IPS-20b (cell line): ENCODE data around the gene BMPR1B.

Experiments used
- H3K27ac ChIP-seq: one replicate; pipeline ENCODE4 v1.5.1; 2013; ENCODE audit warnings: low read length
- H3K27me3 ChIP-seq: 2 replicates; pipeline ENCODE4 v1.6.1; 2013; ENCODE audit warnings: mild to moderate bottlenecking, low read length, inconsistent platforms; ENCODE audit not compliant: insufficient read depth
- H3K36me3 ChIP-seq: 2 replicates; pipeline ENCODE4 v1.6.1; 2013; ENCODE audit warnings: low read depth, mild to moderate bottlenecking, inconsistent platforms, low read length, moderate library complexity; ENCODE audit not compliant: insufficient read depth
- H3K4me1 ChIP-seq: 2 replicates; pipeline ENCODE4 v1.6.1; 2013; ENCODE audit warnings: mild to moderate bottlenecking, control low read depth, inconsistent platforms, low read length, moderate library complexity; ENCODE audit not compliant: insufficient read depth
- H3K4me3 ChIP-seq: 2 replicates; pipeline ENCODE4 v1.5.1; 2013; ENCODE audit warnings: mild to moderate bottlenecking, low read length, inconsistent platforms
- H3K9ac ChIP-seq: 2 replicates; pipeline ENCODE4 v1.6.1; 2013; ENCODE audit warnings: low read depth, mild to moderate bottlenecking, inconsistent platforms, low read length, moderate library complexity
- H3K9me3 ChIP-seq: 2 replicates; pipeline ENCODE4 v1.6.1; 2013; ENCODE audit warnings: mild to moderate bottlenecking, low read depth, low read length, inconsistent platforms; ENCODE audit not compliant: insufficient read depth

The BMPR1B gene

DNA sequence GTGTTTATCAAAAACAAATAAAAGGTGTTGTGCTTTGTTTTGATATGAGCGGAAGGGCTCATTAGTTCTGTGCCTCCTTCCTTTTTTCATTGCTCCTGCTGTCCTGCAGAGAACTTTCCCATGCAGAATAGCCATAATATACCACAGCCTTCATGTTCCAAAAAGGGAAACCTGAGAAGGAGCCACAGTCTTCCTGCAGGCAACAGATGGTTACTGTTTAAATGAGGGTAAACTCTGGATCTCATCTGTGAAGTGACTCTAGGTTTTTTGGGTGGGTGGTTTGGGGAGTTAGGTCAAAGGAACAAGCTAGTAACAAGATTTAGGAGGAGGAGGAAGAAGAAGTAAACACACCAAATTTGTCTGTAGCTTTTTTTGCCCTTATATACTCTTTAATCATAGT, 131.8 kb downstream of the BMPR1B start:
- no peak overlapping the region for H3K4me3 ChIP-seq
- peaks cover 2% of the 10 kb centered on the region; the same call in 1 of the 2 replicates for H3K9me3 ChIP-seq
- H3K4me1 ChIP-seq = peaks cover 18% of the 10 kb centered on the region; the same call in 1 of the 2 replicates
- no peak overlapping the region for H3K9ac ChIP-seq
- H3K27ac ChIP-seq = no peak overlapping the region
- no peaks in the 10 kb centered on the region for H3K27me3 ChIP-seq
- no peaks in the 10 kb centered on the region for H3K36me3 ChIP-seq

DNA sequence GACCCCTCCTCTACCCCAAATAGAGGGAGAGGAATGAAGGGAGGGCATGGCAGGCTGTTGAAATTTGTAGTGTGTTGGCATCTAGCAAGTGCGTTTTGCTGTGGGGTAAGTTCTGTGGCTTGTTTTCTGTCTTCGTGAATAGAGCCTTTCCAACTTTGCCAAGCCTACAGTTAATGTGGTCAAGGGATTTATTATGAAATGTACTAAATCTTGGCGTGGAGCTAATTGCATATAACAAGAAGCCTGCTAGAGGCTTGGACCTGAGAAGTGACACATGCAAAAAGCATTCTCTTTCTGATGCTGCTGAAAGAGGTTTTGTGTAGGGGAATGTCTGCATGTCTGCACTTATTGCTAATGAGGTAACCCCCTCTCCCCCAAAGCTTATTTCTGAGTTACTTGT, 132.2 kb downstream of the BMPR1B start:
- no peaks in the 10 kb centered on the region for H3K36me3 ChIP-seq
- H3K4me1 ChIP-seq = peaks cover 20% of the 10 kb centered on the region; the same call in 1 of the 2 replicates
- H3K4me3 ChIP-seq = no peak overlapping the region
- H3K9ac ChIP-seq = no peak overlapping the region
- no peak overlapping the region for H3K27ac ChIP-seq
- no peaks in the 10 kb centered on the region for H3K27me3 ChIP-seq
- peaks cover 2% of the 10 kb centered on the region; the same call in 1 of the 2 replicates for H3K9me3 ChIP-seq

DNA sequence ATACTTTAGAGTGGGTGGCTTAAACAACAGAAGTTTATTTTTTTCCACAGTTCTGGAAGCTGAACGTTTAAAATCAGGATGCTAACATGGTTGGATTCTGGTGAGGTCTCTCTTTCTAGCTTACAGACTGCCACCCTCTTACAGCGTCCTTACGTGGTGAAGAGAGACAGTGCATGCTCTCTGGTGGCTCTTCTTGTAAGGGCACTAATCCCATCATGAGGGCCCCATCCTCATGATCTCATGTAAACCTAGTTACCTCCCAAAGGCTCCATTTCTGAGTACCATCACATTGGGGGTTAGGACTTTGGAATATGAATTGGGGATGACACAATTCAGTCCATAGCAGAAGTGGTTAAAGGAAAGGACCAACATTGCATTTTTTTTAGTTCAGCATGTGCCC, 132.8 kb downstream of the BMPR1B start:
- H3K4me1 ChIP-seq = peaks cover 20% of the 10 kb centered on the region; the same call in 1 of the 2 replicates
- H3K9ac ChIP-seq = no peak overlapping the region
- no peak overlapping the region for H3K27ac ChIP-seq
- H3K9me3 ChIP-seq = peaks cover 2% of the 10 kb centered on the region; the same call in 1 of the 2 replicates
- H3K27me3 ChIP-seq = no peaks in the 10 kb centered on the region
- no peak overlapping the region for H3K4me3 ChIP-seq
- no peaks in the 10 kb centered on the region for H3K36me3 ChIP-seq

DNA sequence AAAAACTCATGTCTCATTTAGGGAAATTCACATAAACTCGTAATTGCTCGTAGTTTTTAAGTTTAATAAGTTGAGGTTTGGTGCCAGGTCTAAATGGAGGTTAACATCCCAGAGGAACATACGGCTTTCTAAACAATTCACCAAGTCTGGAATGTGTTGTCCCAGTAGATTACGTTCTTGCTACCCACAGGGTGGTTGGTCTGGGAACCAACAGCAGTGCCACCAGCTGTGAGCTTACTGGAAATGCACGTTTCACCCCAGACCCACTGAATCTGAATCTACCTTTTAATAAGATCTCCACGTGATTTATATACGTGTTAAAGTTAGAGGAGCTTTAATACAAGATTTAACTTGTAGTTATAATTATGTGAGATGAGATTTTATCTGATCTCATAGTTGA, 134.3 kb downstream of the BMPR1B start:
- Histone ChIP-seq H3K36me3 (no peaks in the 10 kb centered on the region), H3K9ac (no peak overlapping the region), H3K4me3 (no peak overlapping the region), H3K4me1 (peaks cover 22% of the 10 kb centered on the region; the same call in 1 of the 2 replicates), H3K27me3 (no peaks in the 10 kb centered on the region), H3K9me3 (peaks cover 2% of the 10 kb centered on the region; the same call in 1 of the 2 replicates), H3K27ac (no peak overlapping the region)

DNA sequence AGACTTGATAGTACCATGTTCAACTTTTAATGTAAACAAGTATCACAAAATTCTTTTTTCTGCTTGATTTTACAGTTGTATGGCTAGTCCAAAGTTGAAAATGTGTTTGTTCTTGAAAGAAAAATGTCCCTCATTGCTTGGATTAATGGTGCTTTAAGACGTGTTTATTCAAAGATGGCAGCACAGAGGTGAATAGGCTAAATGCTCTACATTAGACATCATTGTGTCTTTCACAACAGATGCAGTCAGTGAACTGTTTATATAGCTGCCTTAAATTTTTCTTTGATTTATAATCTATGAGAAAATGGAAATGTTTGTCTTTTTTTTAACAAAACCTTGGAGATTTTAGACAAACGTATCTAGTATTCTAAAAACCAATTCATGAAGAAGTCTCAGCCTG, 137.3 kb downstream of the BMPR1B start:
- no peak overlapping the region for H3K27ac ChIP-seq
- no peaks in the 10 kb centered on the region for H3K27me3 ChIP-seq
- H3K9ac ChIP-seq = no peak overlapping the region
- H3K9me3 ChIP-seq = peaks cover 2% of the 10 kb centered on the region; the same call in 1 of the 2 replicates
- peaks cover 18% of the 10 kb centered on the region; the same call in 1 of the 2 replicates for H3K4me1 ChIP-seq
- H3K4me3 ChIP-seq = no peak overlapping the region
- no peaks in the 10 kb centered on the region for H3K36me3 ChIP-seq

DNA sequence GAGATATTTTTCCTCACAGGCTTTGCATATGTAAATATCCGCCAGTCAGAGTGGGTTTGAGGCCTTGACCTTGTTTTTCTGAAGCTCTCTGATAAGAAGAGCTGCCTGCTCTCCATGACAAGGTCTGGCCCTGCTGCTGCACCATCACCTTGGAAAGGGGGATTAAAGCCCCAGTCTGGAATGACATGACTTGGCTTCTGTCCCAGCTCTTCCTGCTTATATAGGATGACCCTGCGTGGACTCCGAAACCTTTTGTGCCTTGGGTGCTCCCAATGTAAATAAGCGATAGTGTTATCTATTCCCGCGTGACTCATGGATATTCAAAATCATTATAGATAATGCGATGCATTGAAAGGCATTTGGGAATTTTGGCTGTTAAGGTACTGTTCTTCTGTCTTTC, 139.3 kb downstream of the BMPR1B start:
- Histone ChIP-seq H3K36me3 (no peaks in the 10 kb centered on the region), H3K4me3 (no peak overlapping the region; the same call in 1 of the 2 replicates), H3K27me3 (no peaks in the 10 kb centered on the region), H3K9me3 (no peaks in the 10 kb centered on the region), H3K9ac (no peak overlapping the region), H3K4me1 (peaks cover 18% of the 10 kb centered on the region; the same call in 1 of the 2 replicates), H3K27ac (no peak overlapping the region)

DNA sequence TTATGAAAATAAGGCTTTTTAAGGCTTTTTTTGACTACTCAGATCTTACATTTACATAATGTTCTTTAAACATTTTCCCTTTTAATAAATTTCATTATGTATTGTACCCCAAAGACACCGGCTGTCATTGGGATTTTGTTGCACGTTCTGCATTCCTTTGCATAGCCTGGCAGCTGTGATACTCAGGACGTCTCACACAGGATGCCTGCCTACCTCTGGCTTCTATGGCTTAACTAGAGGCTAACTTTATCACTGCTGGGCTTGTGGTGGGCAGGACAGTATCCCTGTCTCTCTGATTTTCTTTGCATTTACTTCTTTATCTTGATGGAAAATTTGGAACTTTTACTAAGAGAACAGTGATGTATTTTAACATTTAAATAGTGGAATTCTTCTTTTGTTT, 147.8 kb downstream of the BMPR1B start:
- no peak overlapping the region for H3K27ac ChIP-seq
- H3K9me3 ChIP-seq = no peaks in the 10 kb centered on the region
- H3K9ac ChIP-seq = no peak overlapping the region
- no peaks in the 10 kb centered on the region for H3K27me3 ChIP-seq
- H3K4me3 ChIP-seq = no peak overlapping the region
- no peaks in the 10 kb centered on the region for H3K36me3 ChIP-seq
- 0 out of 2 replicates have a peak, but pooled peaks cover 3% of the 10 kb centered on the region for H3K4me1 ChIP-seq

DNA sequence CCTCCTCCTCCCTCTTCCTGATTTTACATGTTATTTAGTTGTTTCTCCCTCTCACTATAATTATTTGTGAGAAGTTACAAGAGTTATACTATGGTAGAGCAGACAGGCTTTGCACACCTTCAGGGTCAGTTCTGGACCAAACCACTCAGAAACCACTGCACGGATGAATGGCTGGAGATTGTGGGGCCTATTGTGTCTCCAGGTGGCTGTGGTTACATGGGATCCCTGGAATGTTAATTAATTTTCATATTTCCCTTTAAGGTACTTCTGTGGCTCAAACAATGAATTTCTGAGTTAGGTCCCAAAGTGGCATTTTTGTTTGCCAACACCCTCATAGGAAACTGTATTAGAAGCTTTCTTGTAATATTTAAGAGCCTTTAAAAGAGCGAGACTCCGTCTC, 151.9 kb downstream of the BMPR1B start:
- H3K27ac ChIP-seq = no peak overlapping the region
- 0 out of 2 replicates have a peak, but pooled peaks cover 3% of the 10 kb centered on the region for H3K4me1 ChIP-seq
- no peaks in the 10 kb centered on the region for H3K36me3 ChIP-seq
- no peaks in the 10 kb centered on the region for H3K27me3 ChIP-seq
- H3K9me3 ChIP-seq = no peaks in the 10 kb centered on the region
- no peak overlapping the region for H3K9ac ChIP-seq
- no peak overlapping the region for H3K4me3 ChIP-seq

DNA sequence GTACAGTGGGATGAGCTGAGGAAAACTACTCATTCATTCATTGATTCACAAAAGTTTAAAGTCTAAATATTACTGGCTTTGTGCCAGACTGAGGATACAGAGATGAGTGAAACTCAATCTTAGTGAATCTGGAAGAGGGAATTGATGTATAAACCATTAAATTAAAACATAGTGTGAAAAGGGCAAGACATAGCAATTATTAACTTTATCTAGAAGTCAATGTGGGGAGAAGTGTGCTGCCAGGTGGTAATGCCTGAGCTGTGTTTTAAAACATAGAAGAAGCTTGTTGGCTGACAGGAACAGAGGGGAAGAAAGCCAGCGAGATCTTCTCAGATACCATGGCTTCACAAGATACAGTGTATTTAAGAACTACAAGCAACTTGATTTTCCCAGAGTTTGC, 153.4 kb downstream of the BMPR1B start:
- no peaks in the 10 kb centered on the region for H3K27me3 ChIP-seq
- H3K9ac ChIP-seq = no peak overlapping the region
- H3K36me3 ChIP-seq = no peaks in the 10 kb centered on the region
- H3K4me1 ChIP-seq = 0 out of 2 replicates have a peak, but pooled peaks cover 3% of the 10 kb centered on the region
- H3K4me3 ChIP-seq = no peak overlapping the region
- peaks cover 3% of the 10 kb centered on the region for H3K9me3 ChIP-seq
- no peak overlapping the region for H3K27ac ChIP-seq

DNA sequence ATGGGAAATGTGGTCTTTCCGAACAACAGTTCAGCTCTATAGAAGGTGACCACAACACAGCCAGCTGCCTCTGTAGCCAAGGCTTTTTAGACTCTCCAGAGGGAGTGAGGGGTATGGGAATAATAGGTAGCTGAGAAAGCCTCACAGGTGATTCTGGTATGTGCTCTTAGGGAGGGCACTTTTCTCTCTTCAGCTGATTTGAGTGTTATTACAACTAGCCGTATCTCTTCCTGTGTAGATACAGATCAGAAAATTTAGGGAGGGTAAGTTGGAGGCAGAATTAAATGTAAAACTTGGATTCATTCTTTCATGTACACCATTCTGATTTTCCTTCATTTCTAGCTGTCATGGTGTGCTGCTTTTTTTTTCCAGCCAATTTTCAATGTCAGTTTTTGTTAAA, 154.9 kb downstream of the BMPR1B start:
- Histone ChIP-seq H3K36me3 (no peaks in the 10 kb centered on the region), H3K9me3 (peaks cover 16% of the 10 kb centered on the region), H3K27ac (no peak overlapping the region), H3K4me3 (no peak overlapping the region), H3K27me3 (no peaks in the 10 kb centered on the region), H3K4me1 (0 out of 2 replicates have a peak, but pooled peaks cover under 1% of the 10 kb centered on the region), H3K9ac (no peak overlapping the region)

DNA sequence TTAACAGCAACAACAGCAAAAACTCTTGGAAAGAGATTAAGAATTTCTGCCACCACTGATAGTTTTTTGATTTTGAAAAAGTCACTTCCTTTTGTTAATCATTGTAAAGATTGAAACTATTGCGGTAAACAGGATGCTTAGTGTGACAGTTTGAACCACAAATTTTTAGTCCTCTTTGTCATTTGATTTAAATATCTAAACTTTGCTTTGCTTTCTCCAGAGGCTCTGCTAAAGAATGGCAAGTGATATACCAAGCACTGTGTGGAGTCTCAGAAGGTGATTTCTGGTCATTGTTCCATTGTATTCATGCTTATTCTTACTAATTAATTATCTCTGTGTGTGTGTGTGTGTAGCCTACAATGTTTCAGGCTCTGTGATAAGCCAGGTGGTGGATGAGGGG, 155.6 kb downstream of the BMPR1B start:
- Histone ChIP-seq H3K9me3 (peaks cover 16% of the 10 kb centered on the region), H3K9ac (no peak overlapping the region), H3K27ac (no peak overlapping the region), H3K36me3 (no peaks in the 10 kb centered on the region), H3K4me3 (no peak overlapping the region), H3K4me1 (no peaks in the 10 kb centered on the region), H3K27me3 (no peaks in the 10 kb centered on the region)

DNA sequence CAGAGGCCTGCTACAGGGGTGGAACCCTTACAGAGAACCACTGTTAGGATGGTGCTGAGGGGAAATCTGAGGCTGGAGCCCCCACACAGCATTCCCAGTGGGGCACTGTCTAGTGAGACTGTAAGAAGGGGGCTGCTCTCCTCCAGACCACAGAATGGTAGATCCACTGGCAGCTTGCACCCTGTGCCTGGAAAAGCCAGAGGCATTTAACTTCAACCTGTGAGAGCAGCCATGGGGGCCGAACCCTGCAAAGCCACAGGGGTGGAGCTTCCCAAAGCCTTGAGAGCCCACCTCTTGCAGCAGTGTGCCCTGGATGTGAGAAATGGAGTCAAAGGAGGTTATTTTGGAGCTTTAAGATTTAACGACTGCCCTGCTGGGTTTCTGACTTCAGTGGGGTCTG, 159.4 kb downstream of the BMPR1B start:
- no peak overlapping the region for H3K27ac ChIP-seq
- H3K4me1 ChIP-seq = no peaks in the 10 kb centered on the region
- H3K9me3 ChIP-seq = peaks cover 16% of the 10 kb centered on the region
- H3K9ac ChIP-seq = no peak overlapping the region
- no peaks in the 10 kb centered on the region for H3K27me3 ChIP-seq
- H3K4me3 ChIP-seq = no peak overlapping the region
- no peaks in the 10 kb centered on the region for H3K36me3 ChIP-seq
